Measurements from ENCODE around the gene CAMK2B. TPM values are rescaled to one million over a fixed set of nuclear protein-coding genes. Genes with fewer than 3 reads are reported as not detected.

The CAMK2B gene
- total RNA-seq, 1 donor from 2014 or later, result 9.3 TPM

GRCh38 chr7:44279286-44279685 is 46.1 kb downstream of the CAMK2B start:
- no peak for TF ChIP-seq CTCF (IDR thresholded peaks at IDR 0.05; ENCODE audit: unreplicated experiment)
- no peak for DNase-seq (ENCODE audit: low spot score, unreplicated experiment)
- no peaks in the 10 kb centered on the region for H3K36me3 Mint-ChIP-seq (ENCODE audit: insufficient read depth)
- no peaks in the 10 kb centered on the region for H3K9me3 Mint-ChIP-seq (ENCODE audit: low read depth)
- peaks cover 6% of the 10 kb centered on the region for H3K27me3 Mint-ChIP-seq
- no peak overlapping the region for H3K4me3 Mint-ChIP-seq (ENCODE audit: low read depth)
- H3K27ac Mint-ChIP-seq, result no peak overlapping the region
- peaks cover 2% of the 10 kb centered on the region for H3K4me1 Mint-ChIP-seq (ENCODE audit: low read depth)

GRCh38 chr7:44278451-44279161 is 46.8 kb downstream of the CAMK2B start:
- Mint-ChIP-seq H3K4me3 (ENCODE audit: low read depth) (no peak overlapping the region), H3K27ac (no peak overlapping the region), H3K27me3 (peaks cover 9% of the 10 kb centered on the region), H3K4me1 (ENCODE audit: low read depth) (peaks cover 2% of the 10 kb centered on the region), H3K9me3 (ENCODE audit: low read depth) (no peaks in the 10 kb centered on the region), H3K36me3 (ENCODE audit: insufficient read depth) (no peaks in the 10 kb centered on the region)
- no peak for TF ChIP-seq CTCF (IDR thresholded peaks at IDR 0.05; ENCODE audit: unreplicated experiment)
- DNase-seq (ENCODE audit: low spot score, unreplicated experiment), result no peak

GRCh38 chr7:44277851-44278250 is 47.5 kb downstream of the CAMK2B start:
- no peaks in the 10 kb centered on the region for H3K9me3 Mint-ChIP-seq (ENCODE audit: low read depth)
- H3K27me3 Mint-ChIP-seq, result peaks cover 9% of the 10 kb centered on the region
- H3K36me3 Mint-ChIP-seq (ENCODE audit: insufficient read depth), result no peaks in the 10 kb centered on the region
- H3K4me3 Mint-ChIP-seq (ENCODE audit: low read depth), result no peak overlapping the region
- TF ChIP-seq CTCF (IDR thresholded peaks at IDR 0.05; ENCODE audit: unreplicated experiment), result no peak
- peaks cover 2% of the 10 kb centered on the region for H3K4me1 Mint-ChIP-seq (ENCODE audit: low read depth)
- H3K27ac Mint-ChIP-seq, result no peak overlapping the region
- no peak for DNase-seq (ENCODE audit: low spot score, unreplicated experiment)

- H3K4me3 Mint-ChIP-seq (ENCODE audit: low read depth), result no peak overlapping the region
- peaks cover 2% of the 10 kb centered on the region for H3K4me1 Mint-ChIP-seq (ENCODE audit: low read depth)
- TF ChIP-seq CTCF (IDR thresholded peaks at IDR 0.05; ENCODE audit: unreplicated experiment), result no peak
- H3K9me3 Mint-ChIP-seq (ENCODE audit: low read depth), result no peaks in the 10 kb centered on the region
- H3K36me3 Mint-ChIP-seq (ENCODE audit: insufficient read depth), result no peaks in the 10 kb centered on the region
- H3K27ac Mint-ChIP-seq, result no peak overlapping the region
- H3K27me3 Mint-ChIP-seq, result peaks cover 9% of the 10 kb centered on the region
- DNase-seq (ENCODE audit: low spot score, unreplicated experiment), result no peak
Measured at GRCh38 chr7:44277391-44277790, 48.0 kb downstream of the CAMK2B start.

GRCh38 chr7:44276571-44277221 is 48.7 kb downstream of the CAMK2B start:
- Mint-ChIP-seq H3K36me3 (ENCODE audit: insufficient read depth) (no peaks in the 10 kb centered on the region), H3K4me1 (ENCODE audit: low read depth) (peaks cover 2% of the 10 kb centered on the region), H3K27ac (no peak overlapping the region), H3K4me3 (ENCODE audit: low read depth) (no peak overlapping the region), H3K27me3 (peaks cover 9% of the 10 kb centered on the region), H3K9me3 (ENCODE audit: low read depth) (no peaks in the 10 kb centered on the region)
- no peak for TF ChIP-seq CTCF (IDR thresholded peaks at IDR 0.05; ENCODE audit: unreplicated experiment)
- DNase-seq (ENCODE audit: low spot score, unreplicated experiment), result no peak

Measured in progenitor cell of endocrine pancreas (in vitro differentiated cells).